HG03097 (cell line): ENCODE measurements around the gene GNA15.
A peak's percentile ranks its signal among the peaks of the same experiment; 100 is the strongest.
"Not testable (repeated sequence)": the region's sequence is repeated elsewhere in the genome, so short reads cannot be mapped to it uniquely, and the experiment has no call there.

Experiments used
- ATAC-seq: cut with Tn5 transposase; IDR thresholded peaks from one replicate; pipeline ENCODE4 v1.9.1; 2021; ENCODE audit not compliant: unreplicated experiment, low FRiP score

Gene GNA15

DNA sequence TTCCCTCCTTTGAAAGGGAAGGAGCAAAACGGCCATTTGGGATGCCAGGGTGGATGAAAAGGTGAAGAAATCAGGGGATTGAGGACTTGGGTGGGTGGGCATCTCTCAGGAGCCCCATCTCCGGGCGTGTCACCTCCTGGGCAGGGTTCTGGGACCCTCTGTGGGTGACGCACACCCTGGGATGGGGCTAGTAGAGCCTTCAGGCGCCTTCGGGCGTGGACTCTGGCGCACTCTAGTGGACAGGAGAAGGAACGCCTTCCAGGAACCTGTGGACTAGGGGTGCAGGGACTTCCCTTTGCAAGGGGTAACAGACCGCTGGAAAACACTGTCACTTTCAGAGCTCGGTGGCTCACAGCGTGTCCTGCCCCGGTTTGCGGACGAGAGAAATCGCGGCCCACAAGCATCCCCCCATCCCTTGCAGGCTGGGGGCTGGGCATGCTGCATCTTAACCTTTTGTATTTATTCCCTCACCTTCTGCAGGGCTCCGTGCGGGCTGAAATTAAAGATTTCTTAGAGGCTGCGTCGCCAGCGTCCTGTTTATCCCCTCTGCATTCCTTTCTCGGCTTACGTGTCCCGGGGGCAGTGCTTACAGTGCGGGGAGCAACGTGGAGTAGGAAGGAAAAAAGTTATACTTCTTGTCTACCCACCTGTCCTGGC is 27.5 kb downstream of the GNA15 start:
- ATAC-seq = peak; percentile 59

DNA sequence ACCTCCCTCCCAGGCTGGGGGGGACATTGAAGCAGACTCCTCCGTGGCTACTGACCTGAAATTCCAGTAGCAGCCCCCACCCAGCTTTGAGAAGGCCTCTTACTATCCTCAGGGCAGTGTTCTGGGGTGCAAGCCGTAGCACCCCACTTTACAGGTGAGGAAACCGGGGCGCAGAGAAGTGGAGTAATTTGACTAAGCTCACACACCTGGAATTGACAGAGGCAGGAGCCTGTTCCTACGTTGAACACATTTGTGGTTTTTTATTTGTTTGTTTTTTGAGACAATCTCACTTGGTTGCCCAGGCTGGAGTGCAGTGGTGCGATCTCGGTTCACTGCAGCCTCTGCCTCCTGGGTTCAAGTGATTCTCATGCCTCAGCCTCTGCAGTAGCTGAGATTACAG is 28.1 kb downstream of the GNA15 start:
- ATAC-seq = no peak

DNA sequence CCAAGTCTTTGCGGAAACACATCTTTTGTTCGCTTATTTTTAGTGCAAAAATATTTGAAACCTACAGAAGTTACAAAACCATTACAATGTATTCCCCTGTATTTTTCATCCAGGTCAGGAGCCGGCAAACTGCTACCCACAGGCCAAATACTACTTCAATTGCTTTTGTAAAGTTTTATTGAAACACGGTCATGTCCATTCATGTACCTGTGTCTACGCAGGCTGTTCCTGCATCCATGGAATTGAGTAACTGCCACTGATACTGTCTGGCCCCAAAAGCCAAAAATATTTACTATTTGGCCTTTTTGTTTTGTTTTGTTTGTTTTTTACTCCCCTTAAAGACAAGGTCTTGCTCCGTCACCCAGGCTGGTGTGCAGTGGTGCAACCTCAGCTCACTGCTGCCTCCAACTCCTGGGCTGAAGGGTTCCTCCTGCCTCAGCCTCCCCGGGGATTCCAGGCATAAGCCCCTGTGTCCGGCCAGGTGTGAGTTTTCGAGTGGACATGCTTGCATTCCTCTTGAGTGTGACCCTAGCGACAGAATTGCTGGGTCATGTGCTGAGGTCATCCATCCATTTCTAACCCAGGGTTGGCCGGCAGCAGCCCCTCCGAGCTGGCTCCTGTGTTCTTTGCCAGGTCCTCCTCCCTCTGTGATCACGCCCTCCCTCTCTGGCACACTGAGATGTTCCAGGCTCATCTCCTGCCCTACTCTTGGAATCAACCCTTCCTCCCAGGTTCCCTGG is 31.9 kb downstream of the GNA15 start:
- ATAC-seq = no peak

DNA sequence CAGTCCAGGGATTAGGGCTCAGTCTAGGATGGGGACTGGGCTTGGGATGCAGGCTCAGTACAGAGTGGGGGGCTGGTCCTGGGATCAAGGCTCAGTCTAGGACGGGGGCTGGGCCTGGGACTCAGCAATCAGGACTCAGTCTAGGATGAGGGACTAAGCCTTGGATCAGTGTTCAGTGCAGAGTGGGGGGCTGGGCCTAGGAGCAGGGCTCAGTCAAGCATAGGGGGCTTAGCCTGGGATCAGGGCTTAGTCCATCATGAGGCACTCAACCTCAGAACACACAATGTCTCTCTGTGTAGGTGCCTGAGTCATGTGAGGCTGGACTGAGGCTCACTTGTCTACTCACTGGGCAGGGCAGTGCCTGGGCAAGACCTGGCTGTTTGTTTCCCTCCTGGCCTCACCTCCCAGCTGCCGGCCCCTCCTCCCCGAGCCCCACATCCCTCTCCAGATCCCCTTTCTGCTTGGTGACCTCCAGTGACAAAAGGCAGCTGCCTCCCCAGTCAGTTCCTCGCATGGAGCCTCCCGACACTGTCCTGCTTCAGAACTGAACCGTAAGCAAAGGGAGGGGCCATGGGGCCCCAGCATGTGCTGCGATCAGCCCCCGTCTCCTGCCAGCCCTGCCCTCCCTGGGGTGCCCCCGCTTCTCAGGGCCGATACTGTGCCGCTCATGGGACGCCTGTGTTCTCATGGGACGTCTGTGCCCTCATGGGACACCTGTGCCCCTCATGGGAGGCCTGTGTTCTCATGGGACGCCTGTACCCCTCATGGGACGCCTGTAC is 36.2 kb downstream of the GNA15 start:
- ATAC-seq = no peak

DNA sequence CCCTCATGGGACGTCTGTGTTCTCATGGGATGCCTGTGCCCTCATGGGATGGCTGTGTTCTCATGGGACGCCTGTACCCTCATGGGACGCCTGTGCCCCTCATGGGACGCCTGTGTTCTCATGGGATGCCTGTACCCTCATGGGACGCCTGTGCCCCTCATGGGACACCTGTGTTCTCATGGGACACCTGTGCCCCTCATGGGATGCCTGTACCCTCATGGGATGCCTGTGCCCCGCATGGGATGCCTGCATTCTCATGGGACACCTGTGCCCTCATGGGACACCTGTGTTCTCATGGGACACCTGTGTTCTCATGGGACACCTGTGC is 36.8 kb downstream of the GNA15 start:
- ATAC-seq = not testable (repeated sequence)

DNA sequence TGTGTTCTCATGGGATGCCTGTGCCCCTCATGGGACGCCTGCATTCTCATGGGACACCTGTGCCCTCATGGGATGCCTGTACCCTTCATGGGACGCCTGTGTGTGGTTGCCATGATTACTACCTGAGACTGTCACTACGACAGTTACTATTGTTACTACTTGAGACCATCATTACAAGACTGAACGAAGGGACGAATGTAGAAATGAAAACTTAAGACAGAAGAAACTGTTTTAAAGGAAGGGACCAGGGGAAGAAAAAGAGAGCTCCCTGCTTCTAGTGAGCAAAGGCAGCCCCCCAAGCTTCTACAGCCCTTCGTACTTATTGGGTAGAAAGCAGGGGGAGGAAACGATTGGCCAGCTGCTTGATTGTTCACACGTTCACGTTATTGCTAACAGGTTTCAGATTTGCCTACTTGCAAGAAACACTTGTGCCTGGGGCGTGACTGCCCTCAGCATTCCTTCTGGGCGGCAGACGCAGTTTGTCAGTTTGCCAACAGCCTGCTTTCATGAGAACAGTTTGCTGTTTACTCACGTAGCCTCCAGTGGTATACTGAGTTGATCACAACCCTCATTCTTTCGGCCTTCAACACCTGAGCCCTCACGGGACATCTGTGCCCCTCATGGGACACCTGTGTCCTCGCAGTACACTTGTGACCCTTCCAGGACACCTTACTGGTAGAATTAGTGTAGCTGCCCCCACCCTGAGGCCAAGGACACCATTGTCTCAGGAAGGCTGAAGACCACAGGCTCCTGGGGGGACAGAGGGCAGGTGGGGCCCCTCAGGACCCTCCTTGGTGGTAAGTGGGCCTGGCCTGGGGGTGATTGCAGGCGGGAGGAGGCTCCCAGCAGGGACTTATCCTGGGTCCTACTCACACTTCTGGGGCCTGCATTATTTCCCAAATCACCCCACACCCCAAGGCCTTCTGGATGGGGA is 40.2 kb downstream of the GNA15 start:
- no peak for ATAC-seq

DNA sequence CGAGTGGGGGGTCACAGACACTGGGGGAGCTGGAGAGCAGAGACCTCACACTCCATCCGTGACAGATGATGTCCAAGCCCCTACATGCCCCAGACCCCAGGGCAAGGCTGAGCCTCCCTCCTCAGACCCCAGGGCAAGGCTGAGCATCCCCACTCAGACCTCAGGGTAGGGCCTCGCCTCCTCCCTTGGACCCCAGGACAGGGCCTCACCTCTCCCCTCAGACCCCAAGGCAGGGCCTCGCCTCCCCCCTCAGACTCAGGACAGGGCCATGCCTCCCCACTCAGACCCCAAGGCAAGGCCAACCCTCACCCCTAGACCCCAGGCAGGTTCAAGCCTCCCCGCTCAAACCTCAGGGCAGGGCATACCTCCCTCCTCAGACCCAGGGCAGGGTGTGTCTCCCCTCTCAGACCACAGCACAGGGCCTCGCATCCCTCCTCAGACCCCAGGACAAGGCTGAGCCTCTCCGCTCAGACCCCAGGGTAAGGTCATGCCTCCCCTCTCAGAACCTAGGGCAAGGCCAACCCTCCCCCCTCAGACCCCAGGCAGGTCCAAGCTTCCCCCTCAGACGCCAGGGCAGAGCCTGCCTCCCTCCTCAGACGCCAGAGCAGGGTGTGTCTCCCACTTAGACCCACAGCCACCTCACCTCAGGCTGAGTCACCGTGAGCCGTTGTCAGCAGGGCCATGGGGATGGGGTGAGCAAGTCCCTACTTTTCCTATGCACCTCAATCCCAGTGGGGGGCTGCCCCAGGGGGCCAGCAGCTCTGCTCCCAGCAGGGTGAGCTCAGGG is 41.1 kb downstream of the GNA15 start:
- ATAC-seq = no peak

DNA sequence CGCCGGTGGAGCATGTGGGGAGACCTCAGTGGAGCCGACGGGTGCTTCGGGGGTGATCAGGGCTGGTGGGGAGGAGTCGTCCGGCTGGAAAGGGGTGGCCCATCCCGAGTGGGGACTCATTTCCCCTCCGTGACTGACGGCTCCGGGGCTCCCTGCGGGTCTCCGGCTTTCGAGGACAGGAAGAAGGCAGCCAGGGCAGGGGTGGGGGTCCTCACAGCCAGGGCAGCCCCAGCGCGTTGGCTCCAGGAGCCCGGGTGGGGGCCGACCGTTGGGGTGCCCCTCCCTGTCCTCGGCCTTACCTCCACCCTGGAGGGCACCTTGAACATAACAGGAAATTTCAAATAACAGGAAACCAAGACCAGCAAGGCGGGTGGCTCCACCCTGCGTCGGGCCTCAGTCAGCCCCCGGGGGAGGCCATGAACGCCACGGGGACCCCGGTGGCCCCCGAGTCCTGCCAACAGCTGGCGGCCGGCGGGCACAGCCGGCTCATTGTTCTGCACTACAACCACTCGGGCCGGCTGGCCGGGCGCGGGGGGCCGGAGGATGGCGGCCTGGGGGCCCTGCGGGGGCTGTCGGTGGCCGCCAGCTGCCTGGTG is 42.6 kb downstream of the GNA15 start, which contains the start of gene S1PR4:
TSS of gene S1PR4 (plus strand) at position 393 of the 596 bp plus-strand sequence. CDS start at position 417, 24 bp downstream.
- peak; percentile 33 for ATAC-seq

DNA sequence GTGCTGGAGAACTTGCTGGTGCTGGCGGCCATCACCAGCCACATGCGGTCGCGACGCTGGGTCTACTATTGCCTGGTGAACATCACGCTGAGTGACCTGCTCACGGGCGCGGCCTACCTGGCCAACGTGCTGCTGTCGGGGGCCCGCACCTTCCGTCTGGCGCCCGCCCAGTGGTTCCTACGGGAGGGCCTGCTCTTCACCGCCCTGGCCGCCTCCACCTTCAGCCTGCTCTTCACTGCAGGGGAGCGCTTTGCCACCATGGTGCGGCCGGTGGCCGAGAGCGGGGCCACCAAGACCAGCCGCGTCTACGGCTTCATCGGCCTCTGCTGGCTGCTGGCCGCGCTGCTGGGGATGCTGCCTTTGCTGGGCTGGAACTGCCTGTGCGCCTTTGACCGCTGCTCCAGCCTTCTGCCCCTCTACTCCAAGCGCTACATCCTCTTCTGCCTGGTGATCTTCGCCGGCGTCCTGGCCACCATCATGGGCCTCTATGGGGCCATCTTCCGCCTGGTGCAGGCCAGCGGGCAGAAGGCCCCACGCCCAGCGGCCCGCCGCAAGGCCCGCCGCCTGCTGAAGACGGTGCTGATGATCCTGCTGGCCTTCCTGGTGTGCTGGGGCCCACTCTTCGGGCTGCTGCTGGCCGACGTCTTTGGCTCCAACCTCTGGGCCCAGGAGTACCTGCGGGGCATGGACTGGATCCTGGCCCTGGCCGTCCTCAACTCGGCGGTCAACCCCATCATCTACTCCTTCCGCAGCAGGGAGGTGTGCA is 43.3 kb downstream of the GNA15 start:
- peak; percentile 6 for ATAC-seq

DNA sequence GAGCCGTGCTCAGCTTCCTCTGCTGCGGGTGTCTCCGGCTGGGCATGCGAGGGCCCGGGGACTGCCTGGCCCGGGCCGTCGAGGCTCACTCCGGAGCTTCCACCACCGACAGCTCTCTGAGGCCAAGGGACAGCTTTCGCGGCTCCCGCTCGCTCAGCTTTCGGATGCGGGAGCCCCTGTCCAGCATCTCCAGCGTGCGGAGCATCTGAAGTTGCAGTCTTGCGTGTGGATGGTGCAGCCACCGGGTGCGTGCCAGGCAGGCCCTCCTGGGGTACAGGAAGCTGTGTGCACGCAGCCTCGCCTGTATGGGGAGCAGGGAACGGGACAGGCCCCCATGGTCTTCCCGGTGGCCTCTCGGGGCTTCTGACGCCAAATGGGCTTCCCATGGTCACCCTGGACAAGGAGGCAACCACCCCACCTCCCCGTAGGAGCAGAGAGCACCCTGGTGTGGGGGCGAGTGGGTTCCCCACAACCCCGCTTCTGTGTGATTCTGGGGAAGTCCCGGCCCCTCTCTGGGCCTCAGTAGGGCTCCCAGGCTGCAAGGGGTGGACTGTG is 44.0 kb downstream of the GNA15 start:
- ATAC-seq = no peak

DNA sequence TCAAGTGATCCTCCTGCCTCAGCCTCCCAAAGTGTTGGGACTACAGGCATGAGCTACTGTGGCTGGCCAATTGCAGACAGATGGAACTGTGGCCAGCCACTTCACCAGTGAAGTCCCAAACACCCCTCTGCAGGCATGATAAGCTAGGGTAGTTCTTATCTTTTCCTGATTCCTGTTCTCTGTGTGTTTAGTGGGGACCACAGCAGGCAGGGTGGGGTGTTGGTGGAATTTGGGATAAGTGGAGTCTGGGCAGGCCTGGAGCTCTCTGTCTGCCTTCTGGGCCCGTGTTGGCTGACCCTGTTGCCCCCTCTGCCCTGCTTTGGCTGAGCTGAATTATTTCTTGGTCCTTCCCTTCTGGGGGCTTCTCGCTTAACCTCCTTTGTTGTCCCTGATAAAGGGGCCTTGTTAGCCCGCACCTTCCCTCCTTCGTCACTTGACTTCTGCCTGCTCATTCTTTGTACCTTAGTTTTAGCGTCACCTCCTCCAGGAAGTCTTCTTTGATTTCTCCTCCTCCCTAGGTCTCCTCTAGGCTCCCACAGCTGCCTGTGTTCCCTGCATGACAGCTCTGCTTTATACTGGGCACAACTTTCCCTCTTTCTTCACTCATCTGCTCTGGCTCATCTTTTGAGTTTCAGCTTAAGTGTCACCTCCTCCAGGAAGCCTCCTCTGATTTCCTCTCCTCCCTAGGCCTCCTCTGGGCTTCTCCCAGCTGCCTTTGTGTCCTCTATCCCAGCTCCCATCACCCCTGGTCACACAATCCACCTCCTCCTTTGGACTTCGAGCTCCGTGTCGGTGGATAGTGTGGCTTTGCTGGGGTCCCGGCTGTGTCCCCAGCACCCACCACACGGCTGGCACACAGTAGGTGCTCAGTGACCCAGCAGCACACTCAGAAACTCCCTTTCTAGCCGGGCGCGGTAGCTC is 48.1 kb downstream of the GNA15 start:
- ATAC-seq = no peak

DNA sequence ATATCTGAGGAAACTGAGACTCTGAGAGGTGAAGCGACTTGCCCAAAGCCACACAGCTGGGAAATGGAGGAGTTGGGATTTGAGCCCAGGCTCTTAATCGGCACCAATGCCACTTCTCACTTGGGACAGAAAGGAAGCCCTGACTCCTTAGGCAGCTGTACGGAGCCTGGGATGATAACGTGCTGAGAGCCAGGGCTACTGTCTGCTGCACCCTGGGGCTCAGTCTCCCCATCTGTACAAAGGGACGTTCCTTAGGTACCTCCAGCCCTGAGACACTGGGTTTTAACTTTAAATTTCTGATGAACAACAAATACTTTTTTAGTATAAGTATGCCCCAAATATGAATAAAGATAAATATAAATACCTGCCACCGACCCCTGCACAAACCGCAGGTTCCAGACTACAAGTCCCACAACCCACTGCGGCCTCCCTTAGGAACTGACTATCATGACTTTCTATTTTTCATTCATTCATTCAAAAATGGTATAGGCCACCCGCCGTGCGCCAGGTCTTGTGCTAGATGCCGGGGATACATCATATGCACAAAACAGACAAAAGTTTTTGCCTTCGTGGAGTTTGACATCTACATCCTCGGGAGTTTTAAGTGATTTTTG is 49.1 kb downstream of the GNA15 start:
- no peak for ATAC-seq

DNA sequence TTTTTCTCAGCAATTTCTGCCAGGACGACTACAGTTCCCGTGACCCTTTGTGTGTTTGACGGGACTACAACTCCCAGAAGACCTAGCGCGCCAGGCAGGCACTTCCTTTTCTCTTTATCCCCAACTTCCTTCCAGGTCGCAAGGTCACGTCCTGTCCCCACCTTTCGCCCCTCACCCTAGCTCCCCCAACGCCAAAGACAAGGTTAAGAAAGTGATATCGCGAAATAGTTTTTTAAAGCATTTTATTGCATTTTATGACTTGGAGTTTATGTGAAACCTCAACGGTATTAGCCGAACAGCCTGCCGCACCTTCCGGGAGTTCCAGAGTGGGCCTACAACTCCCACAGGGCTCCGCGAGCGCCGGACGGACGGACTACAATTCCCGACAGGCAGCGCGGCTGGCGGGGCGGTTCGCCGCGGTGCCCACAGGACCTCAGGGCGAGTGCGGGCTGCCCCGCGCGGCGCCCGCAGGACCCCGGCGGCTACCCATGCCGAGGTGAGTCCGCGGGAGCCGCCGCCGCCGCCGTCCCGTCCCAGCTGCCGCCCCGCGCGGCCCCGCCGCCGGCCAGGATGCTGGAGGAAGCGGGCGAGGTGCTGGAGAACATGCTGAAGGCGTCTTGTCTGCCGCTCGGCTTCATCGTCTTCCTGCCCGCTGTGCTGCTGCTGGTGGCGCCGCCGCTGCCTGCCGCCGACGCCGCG is 49.8 kb downstream of the GNA15 start, which contains the start of gene NCLN:
TSS of gene NCLN (plus strand) at position 470 of the 699 bp plus-strand sequence. CDS start at position 571, 101 bp downstream.
- ATAC-seq = peak; percentile 77

DNA sequence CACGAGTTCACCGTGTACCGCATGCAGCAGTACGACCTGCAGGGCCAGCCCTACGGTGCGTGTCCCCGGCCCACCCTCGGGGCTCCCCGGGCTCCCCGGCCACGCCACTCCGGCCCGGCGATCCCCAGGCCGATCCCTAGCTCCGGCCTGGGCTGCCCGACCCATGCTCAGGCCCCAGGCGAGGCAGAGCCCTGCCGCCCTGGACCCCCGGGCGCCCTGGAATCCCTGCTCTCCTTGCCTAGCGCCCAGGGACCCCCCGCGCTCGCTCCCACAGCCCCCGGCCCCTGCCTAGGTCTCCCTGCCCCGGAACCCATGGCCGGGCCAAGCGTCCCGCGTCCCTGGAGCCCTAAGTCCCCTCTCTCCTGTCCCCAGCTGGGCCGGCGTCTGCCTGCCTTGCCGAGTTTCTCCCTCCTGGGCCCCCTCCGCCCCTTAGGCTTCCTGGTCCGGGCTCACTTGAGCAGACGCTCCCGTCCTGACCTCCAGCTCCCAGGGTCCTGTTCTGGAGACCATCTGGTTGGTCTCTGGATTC is 50.4 kb downstream of the GNA15 start:
- peak; percentile 24 for ATAC-seq

DNA sequence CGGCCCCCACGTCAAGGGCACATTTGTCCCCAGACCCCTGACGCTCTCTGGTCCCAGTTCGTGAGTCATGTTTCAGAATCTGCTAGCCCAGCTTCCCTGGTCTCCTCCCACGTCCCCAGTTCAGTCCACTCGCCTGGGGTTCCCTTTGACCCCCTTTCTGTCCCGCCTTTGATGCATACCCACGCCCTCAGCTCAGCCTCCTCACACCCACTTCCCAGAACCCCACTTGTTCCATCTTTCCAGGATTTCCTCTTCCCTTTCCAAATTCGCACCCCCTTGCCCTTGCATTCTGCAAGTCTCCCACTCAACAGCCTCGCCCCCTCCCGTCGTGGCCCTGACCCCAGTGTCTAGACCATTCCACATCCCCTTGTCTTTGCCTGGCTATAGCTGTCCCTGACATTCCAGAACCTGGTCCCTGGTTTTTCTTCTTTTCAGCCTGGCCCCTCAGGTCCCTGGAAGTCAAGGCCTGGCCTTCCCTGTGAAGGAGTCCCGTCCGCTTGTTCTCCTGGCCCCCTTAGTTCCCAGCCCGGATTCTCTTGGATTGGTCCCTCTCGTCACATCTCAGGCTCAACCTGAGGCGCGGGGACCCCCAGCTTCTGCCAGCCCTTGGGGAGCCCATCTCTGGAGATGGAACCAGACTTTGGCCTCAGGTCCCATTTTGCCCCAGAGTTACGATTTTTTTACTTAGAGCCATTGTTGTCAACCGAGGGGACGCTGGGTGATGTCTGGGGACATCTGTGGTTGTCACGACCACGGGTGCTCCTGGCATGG is 51.2 kb downstream of the GNA15 start:
- ATAC-seq = no peak
